Measurements from ENCODE around the gene MIOX. TPM values are rescaled to one million over a fixed set of nuclear protein-coding genes. Genes with fewer than 3 reads are reported as not detected.
"Not testable (repeated sequence)": the region's sequence is repeated elsewhere in the genome, so short reads cannot be mapped to it uniquely, and the experiment has no call there.

MIOX gene
- total and polyA plus RNA-seq, 9 of the 15 experiments (the other 6 are each of a cell fraction or from before 2014, with no cell fraction given): 0.08 TPM; not detected in 8

DNA sequence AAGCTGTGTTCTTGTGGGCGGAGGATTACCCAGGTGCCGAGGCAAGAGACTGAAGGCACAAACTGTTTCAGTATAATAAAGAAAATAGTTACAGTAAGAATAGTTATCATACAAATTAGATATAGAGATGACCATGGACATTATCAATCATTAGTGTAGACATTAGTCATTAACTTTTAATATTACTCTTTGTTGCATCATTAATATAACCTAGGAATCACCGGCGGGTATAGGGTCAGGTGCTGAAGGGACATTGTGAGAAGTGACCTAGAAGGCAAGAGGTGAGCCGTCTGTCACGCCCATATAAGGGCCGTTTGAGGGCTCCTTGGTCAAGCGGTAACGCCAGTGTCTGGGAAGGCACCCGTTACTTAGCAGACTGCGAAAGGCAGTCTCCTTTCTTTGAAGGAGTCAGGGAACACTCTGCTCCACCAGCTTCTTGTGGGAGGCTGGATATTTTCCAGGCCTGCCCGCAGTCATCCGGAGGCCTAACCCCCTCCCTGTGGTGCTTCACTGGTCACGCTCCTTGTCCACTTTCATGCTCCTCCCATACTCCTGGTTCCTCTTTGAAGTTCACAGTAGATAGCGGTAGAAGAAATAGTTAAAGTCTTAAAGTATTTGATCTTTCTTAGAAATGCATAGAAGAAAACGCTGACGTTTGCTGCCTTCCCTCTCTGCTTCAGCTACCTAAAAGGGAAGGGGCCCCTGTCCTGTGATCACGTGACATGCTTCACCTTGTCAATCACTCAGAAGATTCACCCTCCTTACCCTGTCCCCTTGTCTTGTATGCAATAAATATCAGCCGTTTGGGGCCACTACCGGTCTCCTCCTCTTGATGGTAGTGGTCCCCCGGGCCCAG, 47.4 kb downstream of the MIOX start (continued):
- TF ChIP-seq, protein P1, sequence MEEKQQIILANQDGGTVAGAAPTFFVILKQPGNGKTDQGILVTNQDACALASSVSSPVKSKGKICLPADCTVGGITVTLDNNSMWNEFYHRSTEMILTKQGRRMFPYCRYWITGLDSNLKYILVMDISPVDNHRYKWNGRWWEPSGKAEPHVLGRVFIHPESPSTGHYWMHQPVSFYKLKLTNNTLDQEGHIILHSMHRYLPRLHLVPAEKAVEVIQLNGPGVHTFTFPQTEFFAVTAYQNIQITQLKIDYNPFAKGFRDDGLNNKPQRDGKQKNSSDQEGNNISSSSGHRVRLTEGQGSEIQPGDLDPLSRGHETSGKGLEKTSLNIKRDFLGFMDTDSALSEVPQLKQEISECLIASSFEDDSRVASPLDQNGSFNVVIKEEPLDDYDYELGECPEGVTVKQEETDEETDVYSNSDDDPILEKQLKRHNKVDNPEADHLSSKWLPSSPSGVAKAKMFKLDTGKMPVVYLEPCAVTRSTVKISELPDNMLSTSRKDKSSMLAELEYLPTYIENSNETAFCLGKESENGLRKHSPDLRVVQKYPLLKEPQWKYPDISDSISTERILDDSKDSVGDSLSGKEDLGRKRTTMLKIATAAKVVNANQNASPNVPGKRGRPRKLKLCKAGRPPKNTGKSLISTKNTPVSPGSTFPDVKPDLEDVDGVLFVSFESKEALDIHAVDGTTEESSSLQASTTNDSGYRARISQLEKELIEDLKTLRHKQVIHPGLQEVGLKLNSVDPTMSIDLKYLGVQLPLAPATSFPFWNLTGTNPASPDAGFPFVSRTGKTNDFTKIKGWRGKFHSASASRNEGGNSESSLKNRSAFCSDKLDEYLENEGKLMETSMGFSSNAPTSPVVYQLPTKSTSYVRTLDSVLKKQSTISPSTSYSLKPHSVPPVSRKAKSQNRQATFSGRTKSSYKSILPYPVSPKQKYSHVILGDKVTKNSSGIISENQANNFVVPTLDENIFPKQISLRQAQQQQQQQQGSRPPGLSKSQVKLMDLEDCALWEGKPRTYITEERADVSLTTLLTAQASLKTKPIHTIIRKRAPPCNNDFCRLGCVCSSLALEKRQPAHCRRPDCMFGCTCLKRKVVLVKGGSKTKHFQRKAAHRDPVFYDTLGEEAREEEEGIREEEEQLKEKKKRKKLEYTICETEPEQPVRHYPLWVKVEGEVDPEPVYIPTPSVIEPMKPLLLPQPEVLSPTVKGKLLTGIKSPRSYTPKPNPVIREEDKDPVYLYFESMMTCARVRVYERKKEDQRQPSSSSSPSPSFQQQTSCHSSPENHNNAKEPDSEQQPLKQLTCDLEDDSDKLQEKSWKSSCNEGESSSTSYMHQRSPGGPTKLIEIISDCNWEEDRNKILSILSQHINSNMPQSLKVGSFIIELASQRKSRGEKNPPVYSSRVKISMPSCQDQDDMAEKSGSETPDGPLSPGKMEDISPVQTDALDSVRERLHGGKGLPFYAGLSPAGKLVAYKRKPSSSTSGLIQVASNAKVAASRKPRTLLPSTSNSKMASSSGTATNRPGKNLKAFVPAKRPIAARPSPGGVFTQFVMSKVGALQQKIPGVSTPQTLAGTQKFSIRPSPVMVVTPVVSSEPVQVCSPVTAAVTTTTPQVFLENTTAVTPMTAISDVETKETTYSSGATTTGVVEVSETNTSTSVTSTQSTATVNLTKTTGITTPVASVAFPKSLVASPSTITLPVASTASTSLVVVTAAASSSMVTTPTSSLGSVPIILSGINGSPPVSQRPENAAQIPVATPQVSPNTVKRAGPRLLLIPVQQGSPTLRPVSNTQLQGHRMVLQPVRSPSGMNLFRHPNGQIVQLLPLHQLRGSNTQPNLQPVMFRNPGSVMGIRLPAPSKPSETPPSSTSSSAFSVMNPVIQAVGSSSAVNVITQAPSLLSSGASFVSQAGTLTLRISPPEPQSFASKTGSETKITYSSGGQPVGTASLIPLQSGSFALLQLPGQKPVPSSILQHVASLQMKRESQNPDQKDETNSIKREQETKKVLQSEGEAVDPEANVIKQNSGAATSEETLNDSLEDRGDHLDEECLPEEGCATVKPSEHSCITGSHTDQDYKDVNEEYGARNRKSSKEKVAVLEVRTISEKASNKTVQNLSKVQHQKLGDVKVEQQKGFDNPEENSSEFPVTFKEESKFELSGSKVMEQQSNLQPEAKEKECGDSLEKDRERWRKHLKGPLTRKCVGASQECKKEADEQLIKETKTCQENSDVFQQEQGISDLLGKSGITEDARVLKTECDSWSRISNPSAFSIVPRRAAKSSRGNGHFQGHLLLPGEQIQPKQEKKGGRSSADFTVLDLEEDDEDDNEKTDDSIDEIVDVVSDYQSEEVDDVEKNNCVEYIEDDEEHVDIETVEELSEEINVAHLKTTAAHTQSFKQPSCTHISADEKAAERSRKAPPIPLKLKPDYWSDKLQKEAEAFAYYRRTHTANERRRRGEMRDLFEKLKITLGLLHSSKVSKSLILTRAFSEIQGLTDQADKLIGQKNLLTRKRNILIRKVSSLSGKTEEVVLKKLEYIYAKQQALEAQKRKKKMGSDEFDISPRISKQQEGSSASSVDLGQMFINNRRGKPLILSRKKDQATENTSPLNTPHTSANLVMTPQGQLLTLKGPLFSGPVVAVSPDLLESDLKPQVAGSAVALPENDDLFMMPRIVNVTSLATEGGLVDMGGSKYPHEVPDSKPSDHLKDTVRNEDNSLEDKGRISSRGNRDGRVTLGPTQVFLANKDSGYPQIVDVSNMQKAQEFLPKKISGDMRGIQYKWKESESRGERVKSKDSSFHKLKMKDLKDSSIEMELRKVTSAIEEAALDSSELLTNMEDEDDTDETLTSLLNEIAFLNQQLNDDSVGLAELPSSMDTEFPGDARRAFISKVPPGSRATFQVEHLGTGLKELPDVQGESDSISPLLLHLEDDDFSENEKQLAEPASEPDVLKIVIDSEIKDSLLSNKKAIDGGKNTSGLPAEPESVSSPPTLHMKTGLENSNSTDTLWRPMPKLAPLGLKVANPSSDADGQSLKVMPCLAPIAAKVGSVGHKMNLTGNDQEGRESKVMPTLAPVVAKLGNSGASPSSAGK (IDR thresholded peaks at IDR 0.05): peak; percentile 30
- TF ChIP-seq, protein P2, sequence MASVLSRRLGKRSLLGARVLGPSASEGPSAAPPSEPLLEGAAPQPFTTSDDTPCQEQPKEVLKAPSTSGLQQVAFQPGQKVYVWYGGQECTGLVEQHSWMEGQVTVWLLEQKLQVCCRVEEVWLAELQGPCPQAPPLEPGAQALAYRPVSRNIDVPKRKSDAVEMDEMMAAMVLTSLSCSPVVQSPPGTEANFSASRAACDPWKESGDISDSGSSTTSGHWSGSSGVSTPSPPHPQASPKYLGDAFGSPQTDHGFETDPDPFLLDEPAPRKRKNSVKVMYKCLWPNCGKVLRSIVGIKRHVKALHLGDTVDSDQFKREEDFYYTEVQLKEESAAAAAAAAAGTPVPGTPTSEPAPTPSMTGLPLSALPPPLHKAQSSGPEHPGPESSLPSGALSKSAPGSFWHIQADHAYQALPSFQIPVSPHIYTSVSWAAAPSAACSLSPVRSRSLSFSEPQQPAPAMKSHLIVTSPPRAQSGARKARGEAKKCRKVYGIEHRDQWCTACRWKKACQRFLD (CRISPR knock-in tag; IDR thresholded peaks at IDR 0.05): 0 out of 2 replicates have a peak, but pooled peaks have one; percentile 44
- not testable (repeated sequence) for TF ChIP-seq NR4A1 (CRISPR knock-in tag; IDR thresholded peaks at IDR 0.05)
- TF ChIP-seq NR4A1 (tag; IDR thresholded peaks at IDR 0.05): 0 out of 2 replicates have a peak, but pooled peaks have one; percentile 18
- peak; percentile 75 for TF ChIP-seq MECOM (CRISPR knock-in tag; IDR thresholded peaks at IDR 0.05)
- TF ChIP-seq, protein P3, sequence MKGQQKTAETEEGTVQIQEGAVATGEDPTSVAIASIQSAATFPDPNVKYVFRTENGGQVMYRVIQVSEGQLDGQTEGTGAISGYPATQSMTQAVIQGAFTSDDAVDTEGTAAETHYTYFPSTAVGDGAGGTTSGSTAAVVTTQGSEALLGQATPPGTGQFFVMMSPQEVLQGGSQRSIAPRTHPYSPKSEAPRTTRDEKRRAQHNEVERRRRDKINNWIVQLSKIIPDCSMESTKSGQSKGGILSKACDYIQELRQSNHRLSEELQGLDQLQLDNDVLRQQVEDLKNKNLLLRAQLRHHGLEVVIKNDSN (CRISPR knock-in tag; IDR thresholded peaks at IDR 0.05): peak; percentile 80
- peak; percentile 50 for TF ChIP-seq ZFX (CRISPR knock-in tag; IDR thresholded peaks at IDR 0.05)
- peak in 1 of 2 experiments; percentile 98; a peak in 3 of 4 replicates for TF ChIP-seq SRF (CRISPR knock-in tag; IDR thresholded peaks at IDR 0.05)
- 0 out of 4 replicates have a peak, but pooled peaks of 1 of the 2 experiments have one; percentile 32 for TF ChIP-seq MAZ (CRISPR knock-in tag; conservative IDR thresholded peaks at IDR 0.05 in 1 of 2, IDR thresholded peaks at IDR 0.05 in 1 of 2)
- TF ChIP-seq ZNF766 (CRISPR knock-in tag; conservative IDR thresholded peaks at IDR 0.05): peak; percentile 47
